HT-29 (cell line): ENCODE data around the gene LAPTM5. TPM values are rescaled to one million over a fixed set of nuclear protein-coding genes. Genes with fewer than 3 reads are reported as not detected.

Source experiments
- DNase-seq: peaks from one replicate; pipeline ENCODE4 v3.0.0-alpha.2; 2015; ENCODE audit warnings: low spot score
- total RNA-seq: library from RNA; depleted of rRNA; stranded (reverse); fragments of >200 nt; shearing (Covaris generic); gene quantifications from 2 replicates; pipeline ENCODE4 v1.2.3, GENCODE V29; 2014

Gene LAPTM5
- total RNA-seq, 1 experiment from 2014 or later = 0.08 TPM

GRCh38 chr1:30787856-30788495, 30.4 kb upstream of the LAPTM5 start:
- DNase-seq = no peak

GRCh38 chr1:30787266-30787665, 29.7 kb upstream of the LAPTM5 start:
- DNase-seq = no peak

- DNase-seq = no peak
These were observed 28.9 kb upstream of the LAPTM5 start for GRCh38 chr1:30786264-30786991.

DNA sequence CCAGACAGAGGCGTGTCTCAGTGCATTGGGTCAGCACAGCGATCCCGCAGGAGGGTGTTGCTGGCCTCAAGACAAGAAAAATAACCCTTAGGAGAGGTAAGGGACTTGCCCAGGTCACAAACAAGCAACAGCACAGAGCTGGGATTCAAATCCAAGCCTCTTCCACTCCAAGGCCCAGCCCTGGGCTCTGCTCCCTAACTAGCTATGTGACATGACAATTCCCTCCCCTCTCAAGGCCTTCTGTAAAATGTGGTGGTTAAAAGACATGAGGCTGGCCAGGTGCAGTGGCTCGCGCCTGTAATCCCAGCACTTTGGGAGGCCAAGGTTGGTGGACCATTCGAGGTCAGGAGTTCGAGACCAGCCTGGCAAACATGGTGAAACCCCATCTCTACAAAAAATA, 28.1 kb upstream of the LAPTM5 start:
- DNase-seq = no peak

GRCh38 chr1:30785181-30785580, 27.6 kb upstream of the LAPTM5 start:
- DNase-seq = no peak

DNA sequence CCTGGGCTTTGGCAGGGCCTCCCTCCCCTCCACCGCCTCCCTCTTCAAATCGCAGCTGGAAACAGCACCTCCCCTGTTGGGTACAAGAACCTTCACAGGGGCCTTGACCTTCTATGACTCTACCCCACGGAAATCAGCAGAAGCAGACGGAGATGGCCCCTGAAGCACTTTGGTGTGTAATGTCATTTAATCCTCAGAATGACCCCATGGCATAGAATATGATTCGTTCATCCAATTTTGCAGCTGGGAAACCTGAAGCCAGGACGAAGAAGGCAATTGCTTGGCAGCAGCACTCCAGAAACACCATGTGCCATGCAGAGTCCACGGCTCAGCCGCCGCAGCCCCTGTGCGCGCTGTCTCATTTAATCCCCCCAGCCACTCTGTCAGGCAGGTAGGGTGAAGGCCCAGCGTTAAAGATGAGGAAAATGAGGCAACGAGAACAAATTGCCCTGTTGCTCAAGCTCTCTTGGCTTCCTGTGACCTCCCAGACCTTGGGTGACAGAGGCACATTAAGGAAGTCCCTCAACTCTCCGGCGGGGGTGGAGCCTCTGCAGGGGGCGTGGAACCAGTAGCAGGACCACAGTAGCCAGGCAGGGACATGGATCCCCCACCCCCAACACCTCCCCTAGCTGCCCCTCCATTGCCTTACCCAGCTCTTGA, 25.8 kb upstream of the LAPTM5 start:
- no peak for DNase-seq

- peak; percentile 65 for DNase-seq
These were observed 25.0 kb upstream of the LAPTM5 start for GRCh38 chr1:30782361-30783255.

DNA sequence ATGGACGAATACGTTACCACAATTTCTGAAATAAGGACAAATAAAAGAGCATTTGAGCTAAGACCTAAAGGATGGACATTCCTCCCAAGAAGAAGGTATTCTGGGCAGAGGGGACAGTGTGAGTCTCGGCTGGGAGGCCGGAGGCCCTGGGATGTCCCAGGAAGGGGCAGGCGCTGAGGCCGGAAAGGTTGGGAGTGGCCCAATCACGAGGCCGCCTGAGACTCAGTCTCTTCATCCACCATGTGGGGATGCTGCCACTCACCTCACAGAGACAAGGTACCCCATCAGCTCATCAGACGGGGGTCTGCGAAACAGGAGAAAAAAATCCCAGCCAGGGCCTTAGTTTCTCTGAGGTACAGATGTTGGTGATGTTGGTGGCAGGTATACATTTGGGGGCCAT, 24.3 kb upstream of the LAPTM5 start:
- no peak for DNase-seq

- DNase-seq = no peak
These were observed 22.8 kb upstream of the LAPTM5 start for GRCh38 chr1:30780409-30780808.

DNA sequence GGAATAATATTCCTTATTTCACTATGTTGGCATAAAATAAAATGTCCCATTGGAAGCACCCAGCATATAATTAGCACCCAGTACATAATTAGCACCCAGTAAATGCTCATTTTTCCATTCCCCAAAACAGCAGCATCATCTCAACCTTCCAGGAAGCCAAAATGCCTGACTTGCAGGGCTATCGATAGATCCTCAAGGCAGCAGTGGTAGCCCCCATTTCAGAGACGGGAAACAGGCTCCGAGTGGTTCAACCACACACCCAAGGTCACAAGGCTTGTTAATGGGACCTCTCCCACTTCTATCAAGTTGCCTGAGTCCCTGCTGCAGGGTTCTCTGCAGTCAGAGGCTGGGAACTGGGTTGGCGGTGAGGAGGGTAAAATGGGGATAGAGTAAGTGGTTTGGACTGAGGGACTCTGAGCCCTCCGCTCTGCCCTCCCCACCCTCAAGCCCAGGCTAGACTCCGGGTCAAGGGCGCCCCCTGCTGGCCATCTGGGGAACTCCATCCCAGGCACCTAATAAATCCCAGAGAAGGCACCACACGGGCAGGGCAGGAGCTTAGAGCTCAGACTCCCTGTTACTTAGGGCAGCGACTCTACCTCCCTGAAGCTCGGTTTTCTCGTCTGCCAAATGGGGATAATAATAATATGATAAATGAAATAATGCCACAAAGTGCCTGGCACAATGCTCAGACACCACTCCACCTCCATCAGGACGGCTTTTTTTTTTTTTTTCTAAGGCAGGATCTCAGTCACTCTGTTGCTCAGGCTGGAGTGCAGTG, 21.9 kb upstream of the LAPTM5 start:
- peak; percentile 78 for DNase-seq

- DNase-seq = no peak
These were observed 21.4 kb upstream of the LAPTM5 start for GRCh38 chr1:30778979-30779293.

DNA sequence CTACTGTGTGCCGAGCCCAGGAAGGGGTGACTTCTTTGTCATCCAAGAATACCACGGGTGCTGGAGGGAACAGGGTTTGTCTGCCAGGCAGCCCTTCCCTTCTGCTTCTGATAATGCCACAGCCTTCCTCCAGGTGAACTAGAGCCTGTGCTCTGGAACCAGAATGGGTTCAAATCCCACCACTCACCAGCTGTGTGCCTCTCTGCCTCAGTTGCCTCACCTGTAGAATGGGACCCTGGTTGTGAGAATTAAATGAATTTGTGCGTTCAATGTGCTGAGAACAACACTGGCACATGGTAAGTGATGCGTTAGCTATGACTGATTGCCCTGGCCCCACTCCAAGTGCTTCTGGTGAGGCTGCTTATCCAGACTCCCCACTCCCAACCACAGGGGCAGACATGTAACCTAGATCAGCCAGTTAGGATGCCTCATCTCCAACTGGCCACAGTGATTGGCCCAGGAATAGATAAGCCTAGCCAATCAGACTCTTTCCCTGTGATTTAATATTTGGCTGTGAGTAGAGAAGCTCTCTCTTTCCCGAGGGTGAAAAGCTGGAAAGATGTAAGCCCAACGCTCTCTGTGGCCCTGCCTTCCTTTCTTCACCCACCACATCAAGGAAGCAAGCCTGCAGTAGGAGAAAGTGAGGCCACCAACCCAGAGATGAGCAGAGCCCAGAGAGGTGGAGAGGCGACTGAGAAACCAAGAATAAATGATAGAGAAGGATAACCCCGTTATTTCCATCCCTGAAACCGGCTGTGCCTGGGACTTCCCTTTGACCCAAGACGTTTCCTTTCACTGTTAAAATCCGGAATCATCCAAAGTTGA, 20.8 kb upstream of the LAPTM5 start:
- DNase-seq = no peak

- peak; percentile 20 for DNase-seq
These were observed 20.3 kb upstream of the LAPTM5 start for GRCh38 chr1:30777904-30778153.

DNA sequence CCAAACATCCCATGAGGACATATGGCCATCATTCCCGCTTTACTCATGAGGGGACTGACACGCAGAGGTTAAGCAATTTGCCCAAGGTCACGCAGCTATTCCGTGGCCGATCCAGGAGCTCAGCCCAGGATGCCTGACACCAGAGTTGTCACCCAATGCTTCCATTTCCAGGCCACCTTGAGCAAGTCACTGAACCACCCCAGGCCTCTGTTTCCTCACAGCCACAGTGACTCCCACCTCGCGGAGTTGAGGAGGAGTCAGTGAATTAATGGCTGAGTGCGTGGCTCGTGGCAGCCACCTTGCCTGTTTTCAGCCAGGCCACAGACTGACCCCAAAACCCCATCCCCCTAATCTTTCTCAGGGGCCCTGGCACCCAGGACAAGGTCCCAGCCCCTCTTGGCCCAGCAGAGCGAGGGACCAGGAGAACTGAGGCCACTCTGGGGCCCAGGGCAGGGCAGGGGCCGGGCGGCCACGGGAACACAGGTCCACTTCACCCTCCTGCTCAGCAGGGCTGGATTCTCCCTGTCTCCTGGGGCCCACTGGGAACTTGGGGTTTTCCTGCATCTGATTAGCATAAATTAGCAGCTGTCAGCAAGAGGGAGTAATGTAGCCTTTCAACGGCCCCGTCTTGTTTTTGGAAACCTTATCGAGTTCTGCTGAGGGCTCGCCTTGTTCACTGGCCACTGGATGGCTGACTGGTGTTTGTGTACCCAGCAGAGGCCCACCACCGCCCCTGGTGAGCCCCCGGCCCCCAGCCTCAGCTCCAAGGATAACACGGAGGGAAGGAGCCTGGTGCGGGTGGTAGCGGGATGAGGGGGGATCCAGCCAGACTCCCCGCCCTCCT, 19.7 kb upstream of the LAPTM5 start:
- no peak for DNase-seq

GRCh38 chr1:30776097-30777059, 18.8 kb upstream of the LAPTM5 start:
- DNase-seq = no peak

GRCh38 chr1:30775433-30775975, 17.9 kb upstream of the LAPTM5 start:
- no peak for DNase-seq

GRCh38 chr1:30774550-30775432, 17.2 kb upstream of the LAPTM5 start:
- DNase-seq = no peak
